Gastrocnemius medialis (tissue), 4 donors: ENCODE results near the gene TMEM131L. TPM values are rescaled to one million over a fixed set of nuclear protein-coding genes. Genes with fewer than 3 reads are reported as not detected.

Experiments used
- ATAC-seq, 2 donors: fragments of 150-250 bp; one replicate each; pipeline ENCODE4 v1.9.1; 2016
- DNase-seq, 2 donors: peaks; one replicate each; pipeline ENCODE4 v3.0.0-alpha.2; 2019
- H3K27ac ChIP-seq, 4 donors: fragments of 200-600 bp; sonication (generic); 1 replicate in 1 of 4; 2 replicates in 3 of 4; pipeline ENCODE4 v1.5.1; 2016 to 2018; ENCODE audit warnings: mild to moderate bottlenecking in 2 of 4, moderate library complexity in 1 of 4
- H3K27me3 ChIP-seq, 3 donors: fragments of 200-600 bp; sonication (generic) in 2 of 3; 1 replicate in 1 of 3; 2 replicates in 2 of 3; pipeline versions ENCODE4 v1.5.1 to v1.6.0; 2016 to 2019; ENCODE audit warnings: mild to moderate bottlenecking in 1 of 3, moderate library complexity in 1 of 3
- H3K36me3 ChIP-seq, 2 donors: fragments of 200-600 bp; sonication (generic) in 1 of 2; one replicate each; pipeline ENCODE4 v1.5.1; 2017 to 2018
- H3K4me1 ChIP-seq, 2 donors: fragments of 200-600 bp; sonication (generic) in 1 of 2; one replicate each; pipeline ENCODE4 v1.5.1; 2016 to 2017; ENCODE audit warnings: mild to moderate bottlenecking in 2 of 2
- H3K4me3 ChIP-seq, 4 donors: fragments of 200-600 bp; sonication (generic) in 3 of 4; 1 replicate in 1 of 4; 2 replicates in 3 of 4; pipeline ENCODE4 v1.5.1; 2016 to 2019; ENCODE audit warnings: mild to moderate bottlenecking in 2 of 4
- H3K9me3 ChIP-seq, 3 donors: fragments of 200-600 bp; sonication (generic) in 2 of 3; 1 replicate in 1 of 3; 2 replicates in 2 of 3; pipeline ENCODE4 v1.5.1; 2016 to 2019
- CTCF ChIP-seq, 5 experiments: fragments of 450-650 bp in 3 of 5; fragments of 200-600 bp in 2 of 5; sonication (generic) in 2 of 5; IDR thresholded peaks in 4 of 5; conservative IDR thresholded peaks in 1 of 5; 1 replicate in 4 of 5; 2 replicates in 1 of 5; pipeline ENCODE4 v1.5.1; 2016 to 2019; ENCODE audit warnings: antibody characterized with exemption in 5 of 5, mild to moderate bottlenecking in 3 of 5, moderate library complexity in 3 of 5
- POLR2A ChIP-seq, 2 donors: fragments of 450-650 bp; IDR thresholded peaks; one replicate each; pipeline ENCODE4 v1.6.1; 2017; ENCODE audit warnings: antibody characterized with exemption in 2 of 2, mild to moderate bottlenecking in 2 of 2, moderate library complexity in 2 of 2
- in situ Hi-C, 4 donors: fragments of 200-750 bp; cut with MboI; loops; one replicate each; pipeline versions ENCODE4 v1.15.0 to v1.8.0; 2017; ENCODE audit warnings: low sequenced_read_pairs in 4 of 4
- intact Hi-C: fragments of 100-400 bp; cut with DNase I; formaldehyde crosslinking; loops from one replicate; pipeline ENCODE4 v1.15.1; 2023; ENCODE audit warnings: low total_unique reads
- total RNA-seq, 4 donors: library from RNA; depleted of rRNA; stranded (reverse); fragments of >200 nt; gene quantifications; one replicate each; pipeline versions ENCODE4 v1.1.0 to v1.2.3, GENCODE V29; 2016

Gene TMEM131L
- total RNA-seq, 4 donors from 2014 or later, result 4.6 to 21.4 (median 9.5) TPM

DNA sequence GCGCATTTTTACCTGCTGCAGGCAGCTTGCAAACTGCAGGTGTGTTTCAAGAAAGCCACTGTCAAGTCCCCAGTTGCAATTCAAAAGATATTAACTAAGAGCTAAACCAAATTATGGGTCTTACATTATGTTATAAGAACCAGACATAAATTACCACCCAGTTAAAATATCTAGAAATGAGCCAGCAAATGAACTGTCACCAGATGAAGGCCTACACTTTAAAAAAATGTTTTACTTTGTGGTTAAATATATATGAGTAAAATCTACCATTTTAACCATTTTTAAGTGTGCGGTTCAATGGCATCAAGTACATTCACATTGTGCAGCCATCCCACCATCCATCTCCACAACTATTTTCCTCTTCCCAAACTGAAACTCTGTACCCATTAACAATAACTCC, 32.0 kb upstream of the TMEM131L start:
- H3K27me3 ChIP-seq, result no peaks in the 10 kb centered on the region
- no peak overlapping the region for H3K27ac ChIP-seq
- H3K36me3 ChIP-seq, result no peaks in the 10 kb centered on the region
- in situ Hi-C loops (loop anchor here in 3 of 4 donors (10.0 kb wide), 1 partner anchor 141 kb away; no protein-coding TSS in a partner anchor), intact Hi-C loops (loop anchor here (10.0 kb wide), 1 partner anchor 89 kb away; the partner anchor contains the start of gene MND1)
- no peak overlapping the region for H3K4me3 ChIP-seq
- no peak for DNase-seq
- TF ChIP-seq CTCF (IDR thresholded peaks at IDR 0.05 in 4 of 5, conservative IDR thresholded peaks at IDR 0.05 in 1 of 5) (no peak), POLR2A (IDR thresholded peaks at IDR 0.05) (no peak)
- H3K4me1 ChIP-seq, result peaks cover 9 to 10% of the 10 kb centered on the region in 2 donors
- ATAC-seq, result no peak
- no peaks in the 10 kb centered on the region for H3K9me3 ChIP-seq

DNA sequence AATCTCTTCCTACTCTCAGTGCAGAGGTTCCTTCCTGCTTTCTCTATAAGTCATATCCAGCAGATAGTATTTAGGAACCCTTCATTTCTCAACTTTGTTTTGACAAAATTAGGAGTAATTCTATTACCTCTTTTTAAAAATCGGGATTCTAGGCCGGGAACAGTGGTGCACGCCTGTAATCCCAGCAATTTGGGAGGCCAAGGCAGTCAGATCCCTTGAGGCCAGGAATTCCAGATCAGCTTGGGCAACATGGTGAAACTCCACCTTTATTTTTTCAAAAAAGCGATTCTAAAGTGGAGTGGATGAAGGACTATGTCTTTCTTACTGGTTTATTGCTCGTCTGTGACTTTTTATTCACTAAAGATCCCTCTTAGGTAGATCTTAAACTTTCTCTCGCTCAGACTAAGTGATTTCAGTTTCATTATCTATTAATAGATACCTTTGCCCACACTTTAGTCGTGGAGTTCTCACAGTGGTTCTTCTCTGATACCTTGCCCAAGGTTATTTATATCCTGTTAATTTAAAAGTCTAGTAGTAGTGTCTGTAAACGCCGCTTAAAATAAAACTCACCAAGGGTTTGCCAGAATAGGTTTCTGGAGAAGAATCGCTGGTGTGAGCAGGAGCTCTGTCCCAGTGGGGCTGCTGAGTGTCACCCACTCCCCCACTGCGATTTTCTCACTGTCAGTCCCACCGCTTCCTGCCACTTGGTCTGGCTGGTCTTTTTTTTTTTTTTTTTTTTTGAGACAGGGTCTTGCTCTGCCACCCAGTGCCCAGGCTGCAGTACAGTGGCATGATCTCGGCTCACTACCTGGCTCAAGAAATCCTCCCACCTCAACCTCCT, 27.0 kb upstream of the TMEM131L start:
- H3K27ac ChIP-seq, result peak overlapping the region; percentile 85 to 88 (median 86)
- TF ChIP-seq CTCF (IDR thresholded peaks at IDR 0.05 in 4 of 5, conservative IDR thresholded peaks at IDR 0.05 in 1 of 5) (no peak), POLR2A (IDR thresholded peaks at IDR 0.05) (no peak)
- H3K4me3 ChIP-seq, result peak overlapping the region; percentile 36 to 54 (median 48)
- in situ Hi-C loops (loop anchor here in 3 of 4 donors (10.0 kb wide), 1 partner anchor 136 kb away; no protein-coding TSS in a partner anchor), intact Hi-C loops (loop anchor here (10.0 kb wide), 1 partner anchor 94 kb away; the partner anchor contains the start of gene MND1)
- no peaks in the 10 kb centered on the region for H3K9me3 ChIP-seq
- DNase-seq (no peak), ATAC-seq (peak; percentile 83 to 97)
- H3K4me1 ChIP-seq, result peaks cover 5 to 7% of the 10 kb centered on the region in 2 donors
- no peaks in the 10 kb centered on the region for H3K27me3 ChIP-seq
- H3K36me3 ChIP-seq, result no peaks in the 10 kb centered on the region

DNA sequence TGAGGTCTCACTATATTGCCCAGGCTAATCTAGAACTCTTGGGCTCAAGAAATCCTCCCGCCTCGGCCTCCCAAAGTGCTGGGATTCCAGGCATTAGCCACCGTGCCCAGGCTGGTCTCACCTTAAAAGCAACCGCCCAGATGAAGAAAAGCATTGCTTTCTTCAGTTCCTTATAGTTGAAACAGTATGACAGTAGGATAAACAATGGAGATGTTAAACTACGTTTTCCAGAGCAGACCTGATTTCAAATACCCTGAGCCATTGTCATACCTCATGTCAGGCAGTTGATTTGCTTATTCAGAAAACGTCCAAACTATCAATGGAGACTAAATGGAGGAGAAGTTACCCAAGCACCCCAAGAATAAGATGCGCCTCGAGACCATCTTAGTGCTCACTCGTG, 26.3 kb upstream of the TMEM131L start:
- peaks cover 5 to 7% of the 10 kb centered on the region in 2 donors for H3K4me1 ChIP-seq
- H3K36me3 ChIP-seq, result no peaks in the 10 kb centered on the region
- TF ChIP-seq CTCF (IDR thresholded peaks at IDR 0.05 in 4 of 5, conservative IDR thresholded peaks at IDR 0.05 in 1 of 5), result no peak
- no peak for TF ChIP-seq POLR2A (IDR thresholded peaks at IDR 0.05)
- ATAC-seq, result no peak
- H3K27me3 ChIP-seq, result no peaks in the 10 kb centered on the region
- DNase-seq, result no peak
- in situ Hi-C loops, result loop anchor here (10.0 kb wide), 1 partner anchor 135 kb away; no protein-coding TSS in a partner anchor
- H3K4me3 ChIP-seq, result no peak overlapping the region
- no peaks in the 10 kb centered on the region for H3K9me3 ChIP-seq
- H3K27ac ChIP-seq, result peak overlapping the region in 3 of 4 donors; percentile 85 to 88 (median 86)
- intact Hi-C loops, result loop anchor here (10.0 kb wide), 1 partner anchor 95 kb away; the partner anchor contains the start of gene MND1

- ATAC-seq (no peak), DNase-seq (no peak)
- TF ChIP-seq CTCF (IDR thresholded peaks at IDR 0.05 in 4 of 5, conservative IDR thresholded peaks at IDR 0.05 in 1 of 5), result no peak
- TF ChIP-seq POLR2A (IDR thresholded peaks at IDR 0.05), result no peak
- intact Hi-C loops (no loop called here), in situ Hi-C loops (loop anchor here in 1 of 4 donors (10.0 kb wide), 1 partner anchor 134 kb away; no protein-coding TSS in a partner anchor)
- no peaks in the 10 kb centered on the region for H3K9me3 ChIP-seq
- no peak overlapping the region for H3K27ac ChIP-seq
- peaks cover 5 to 7% of the 10 kb centered on the region in 2 donors for H3K4me1 ChIP-seq
- H3K27me3 ChIP-seq, result no peaks in the 10 kb centered on the region
- no peaks in the 10 kb centered on the region for H3K36me3 ChIP-seq
- no peak overlapping the region for H3K4me3 ChIP-seq
Measured at GRCh38 chr4:153440475-153440874, 25.7 kb upstream of the TMEM131L start.
